HCT116 (cell line): ENCODE results near the gene RFPL1. TPM values are rescaled to one million over a fixed set of nuclear protein-coding genes. Genes with fewer than 3 reads are reported as not detected.
A peak's percentile ranks its signal among the peaks of the same experiment; 100 is the strongest.

Experiments
- ATAC-seq: fragments of 200-7000 bp; cut with Tn5 transposase; 2 replicates; pipeline ENCODE4 v1.9.1; 2020; ENCODE audit warnings: mild to moderate bottlenecking, moderate library complexity
- BruUV-seq: library from RNA; stranded (reverse); fragments of 400-500 nt; replicated peaks from 2 replicates; lab custom pipeline; 2021; lab: Mats Ljungman, UMichigan
- CTCF ChIA-PET: fragments of 300-600 bp; sonication (Branson Sonifier 250); formaldehyde crosslinking; loops from one replicate; lab custom pipeline; 2021; ENCODE audit warnings: antibody characterized with exemption; lab: Charles Lee
- POLR2A ChIA-PET: fragments of 300-600, 350-600 bp; sonication (Branson Sonifier 250); formaldehyde crosslinking; loops from one replicate; lab custom pipeline; 2021; ENCODE audit warnings: antibody characterized with exemption; lab: Charles Lee
- RAD21 ChIA-PET, 2 experiments: fragments of 300-600 bp; sonication (Branson Sonifier 250); formaldehyde crosslinking; loops; one replicate each; lab custom pipeline; 2023; ENCODE audit warnings: low total read pairs in 2 of 2; ENCODE audit not compliant: uncharacterized antibody in 2 of 2, unreplicated experiment in 2 of 2, low non-redundant PET in 1 of 2; lab: Charles Lee
- DNase-seq: peaks from one replicate; pipeline ENCODE4 v3.0.0-alpha.2; 2010; ENCODE audit warnings: low read depth, low spot score
- H2AFZ ChIP-seq: fragments of 200-600 bp; shearing (Covaris generic), sonication (generic); 2 replicates; pipeline ENCODE4 v1.6.1; 2017; ENCODE audit warnings: low read depth, mixed run types, mixed read lengths, antibody characterized with exemption, low read length; ENCODE audit not compliant: poor library complexity, severe bottlenecking
- H3K27ac ChIP-seq: 2 replicates; pipeline ENCODE4 v1.5.1; 2012; ENCODE audit warnings: low read depth, low read length
- H3K27me3 ChIP-seq: fragments of 200-600 bp; sonication (generic); 2 replicates; pipeline ENCODE4 v1.6.1; 2016; ENCODE audit warnings: mixed run types, low read length, mixed read lengths; ENCODE audit not compliant: insufficient read depth
- H3K36me3 ChIP-seq, 2 experiments: fragments of 200-500 bp in 1 of 2; fragments of 200-600 bp in 1 of 2; sonication (Bioruptor generic) in 1 of 2; sonication (generic) in 1 of 2; 2 replicates each; pipeline versions ENCODE4 v1.5.1 to v1.6.1; 2014 to 2016; ENCODE audit warnings: low read length in 2 of 2, inconsistent platforms in 1 of 2, mixed read lengths in 1 of 2, mixed run types in 1 of 2; ENCODE audit not compliant: insufficient read depth in 2 of 2, control insufficient read depth in 1 of 2
- H3K4me1 ChIP-seq, 2 experiments: fragments of 200-600 bp in 1 of 2; sonication (generic) in 1 of 2; 2 replicates each; pipeline versions ENCODE4 v1.5.1 to v1.6.1; 2012 to 2017; ENCODE audit warnings: low read length in 2 of 2, inconsistent platforms in 1 of 2, mild to moderate bottlenecking in 1 of 2, mixed read lengths in 1 of 2, mixed run types in 1 of 2, moderate library complexity in 1 of 2; ENCODE audit not compliant: insufficient read depth in 2 of 2, control insufficient read depth in 1 of 2
- H3K4me2 ChIP-seq: fragments of 200-600 bp; sonication (generic); 2 replicates; pipeline ENCODE4 v1.6.1; 2017; ENCODE audit warnings: mixed run types, low read length, mixed read lengths
- H3K4me3 ChIP-seq, 2 experiments: fragments of 200-600 bp in 1 of 2; sonication (generic) in 1 of 2; replicated peaks in 1 of 2; 2 replicates each; pipeline ENCODE4 v1.5.1; 2011 to 2016; ENCODE audit warnings: low read length in 2 of 2, control low read depth in 1 of 2, low read depth in 1 of 2, mild to moderate bottlenecking in 1 of 2, mixed read lengths in 1 of 2, mixed run types in 1 of 2
- H3K79me2 ChIP-seq: fragments of 200-600 bp; sonication (generic); 2 replicates; pipeline ENCODE4 v1.6.1; 2017; ENCODE audit warnings: mild to moderate bottlenecking, mixed run types, low read length, moderate library complexity, mixed read lengths; ENCODE audit not compliant: insufficient read depth
- H3K9ac ChIP-seq: fragments of 200-600 bp; sonication (generic); 2 replicates; pipeline ENCODE4 v1.6.1; 2016; ENCODE audit warnings: low read length, mixed read lengths
- H3K9me2 ChIP-seq: fragments of 200-600 bp; sonication (generic), shearing (Covaris generic); 2 replicates; pipeline ENCODE4 v1.6.1; 2017; ENCODE audit warnings: mixed run types, mild to moderate bottlenecking, moderate library complexity; ENCODE audit not compliant: insufficient read depth
- H3K9me3 ChIP-seq, 2 experiments: fragments of 200-500 bp in 1 of 2; fragments of 200-600 bp in 1 of 2; sonication (Bioruptor generic) in 1 of 2; sonication (generic) in 1 of 2; 2 replicates each; pipeline ENCODE4 v1.6.1; 2014 to 2017; ENCODE audit warnings: low read length in 2 of 2, mixed read lengths in 2 of 2, inconsistent platforms in 1 of 2, low read depth in 1 of 2, mild to moderate bottlenecking in 1 of 2, mixed run types in 1 of 2, moderate library complexity in 1 of 2; ENCODE audit not compliant: control insufficient read depth in 1 of 2, insufficient read depth in 1 of 2
- H4K20me1 ChIP-seq: fragments of 200-600 bp; sonication (generic), shearing (Covaris generic); 2 replicates; pipeline ENCODE4 v1.6.1; 2017; ENCODE audit warnings: mixed run types, mild to moderate bottlenecking, moderate library complexity; ENCODE audit not compliant: insufficient read depth
- CBX3 ChIP-seq: IDR thresholded peaks from 2 replicates; pipeline ENCODE4 v1.6.1; 2012; ENCODE audit warnings: low read depth
- FOSL1 ChIP-seq: IDR thresholded peaks from 2 replicates; pipeline ENCODE4 v1.6.1; 2012; ENCODE audit warnings: low read depth
- RAD21 ChIP-seq: IDR thresholded peaks from 2 replicates; pipeline ENCODE4 v1.6.1; 2012; ENCODE audit warnings: low read depth, mild to moderate bottlenecking
- SIN3A ChIP-seq: IDR thresholded peaks from 2 replicates; pipeline ENCODE4 v1.6.1; 2012; ENCODE audit warnings: low read depth
- SP1 ChIP-seq: IDR thresholded peaks from 2 replicates; pipeline ENCODE4 v1.6.1; 2012; ENCODE audit warnings: low read depth
- TCF7L2 ChIP-seq: IDR thresholded peaks from 2 replicates; pipeline ENCODE4 v1.7.0; 2011; ENCODE audit warnings: borderline replicate concordance, inconsistent platforms; ENCODE audit not compliant: insufficient read depth, insufficient read length; ENCODE audit errors: extremely low read depth
- ZNF274 ChIP-seq: fragments of 200-500 bp; sonication (Bioruptor generic); IDR thresholded peaks from 2 replicates; pipeline ENCODE4 v1.6.1; 2014; ENCODE audit warnings: mild to moderate bottlenecking, low read depth, low read length, inconsistent platforms
- intact Hi-C: fragments of 100-400 bp; cut with micrococcal nuclease; formaldehyde crosslinking; loops from 2 replicates; pipeline ENCODE4 v1.10.0; 2022
- total RNA-seq: library from RNA; stranded (reverse); gene quantifications from one replicate; pipeline ENCODE4 v1.2.1, GENCODE V29; 2021; ENCODE audit not compliant: unreplicated experiment
- TF ChIP-seq, protein P1 (sequence below): IDR thresholded peaks from 2 replicates; pipeline ENCODE4 v1.6.1; 2011; ENCODE audit warnings: mild to moderate bottlenecking, low read length, moderate library complexity; ENCODE audit not compliant: insufficient replicate concordance; ENCODE audit errors: extremely low read depth
- TF ChIP-seq, protein P2 (sequence below): IDR thresholded peaks from 2 replicates; pipeline ENCODE4 v1.6.1; 2012; ENCODE audit warnings: low read depth

RFPL1 gene
- total RNA-seq, 1 experiment from 2014 or later: not detected

GRCh38 chr22:29469755-29470154 is 31.4 kb downstream of the RFPL1 start:
- H3K79me2 ChIP-seq: no peaks in the 10 kb centered on the region
- no peak for DNase-seq
- POLR2A ChIA-PET: no interaction called here
- H3K9ac ChIP-seq: peak overlapping the region; percentile 55
- intact Hi-C loops: no loop called here
- RAD21 ChIA-PET: no interaction called here
- no peaks in the 10 kb centered on the region for H3K9me3 ChIP-seq
- H3K9me2 ChIP-seq: no peaks in the 10 kb centered on the region
- H3K27me3 ChIP-seq: no peaks in the 10 kb centered on the region
- BruUV-seq: no TSS peak
- no peaks in the 10 kb centered on the region for H3K36me3 ChIP-seq
- CTCF ChIA-PET: interaction anchor here (1.3 kb wide), 1 partner anchor 10 kb away, joined by 3 read pairs; no protein-coding TSS in a partner anchor
- TF ChIP-seq FOSL1 (no peak), TCF7L2 (no peak), CBX3 (no peak), RAD21 (no peak), ZNF274 (no peak), SP1 (no peak), SIN3A (no peak)
- TF ChIP-seq, protein P1, sequence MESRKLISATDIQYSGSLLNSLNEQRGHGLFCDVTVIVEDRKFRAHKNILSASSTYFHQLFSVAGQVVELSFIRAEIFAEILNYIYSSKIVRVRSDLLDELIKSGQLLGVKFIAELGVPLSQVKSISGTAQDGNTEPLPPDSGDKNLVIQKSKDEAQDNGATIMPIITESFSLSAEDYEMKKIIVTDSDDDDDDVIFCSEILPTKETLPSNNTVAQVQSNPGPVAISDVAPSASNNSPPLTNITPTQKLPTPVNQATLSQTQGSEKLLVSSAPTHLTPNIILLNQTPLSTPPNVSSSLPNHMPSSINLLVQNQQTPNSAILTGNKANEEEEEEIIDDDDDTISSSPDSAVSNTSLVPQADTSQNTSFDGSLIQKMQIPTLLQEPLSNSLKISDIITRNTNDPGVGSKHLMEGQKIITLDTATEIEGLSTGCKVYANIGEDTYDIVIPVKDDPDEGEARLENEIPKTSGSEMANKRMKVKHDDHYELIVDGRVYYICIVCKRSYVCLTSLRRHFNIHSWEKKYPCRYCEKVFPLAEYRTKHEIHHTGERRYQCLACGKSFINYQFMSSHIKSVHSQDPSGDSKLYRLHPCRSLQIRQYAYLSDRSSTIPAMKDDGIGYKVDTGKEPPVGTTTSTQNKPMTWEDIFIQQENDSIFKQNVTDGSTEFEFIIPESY: no peak
- TF ChIP-seq, protein P2, sequence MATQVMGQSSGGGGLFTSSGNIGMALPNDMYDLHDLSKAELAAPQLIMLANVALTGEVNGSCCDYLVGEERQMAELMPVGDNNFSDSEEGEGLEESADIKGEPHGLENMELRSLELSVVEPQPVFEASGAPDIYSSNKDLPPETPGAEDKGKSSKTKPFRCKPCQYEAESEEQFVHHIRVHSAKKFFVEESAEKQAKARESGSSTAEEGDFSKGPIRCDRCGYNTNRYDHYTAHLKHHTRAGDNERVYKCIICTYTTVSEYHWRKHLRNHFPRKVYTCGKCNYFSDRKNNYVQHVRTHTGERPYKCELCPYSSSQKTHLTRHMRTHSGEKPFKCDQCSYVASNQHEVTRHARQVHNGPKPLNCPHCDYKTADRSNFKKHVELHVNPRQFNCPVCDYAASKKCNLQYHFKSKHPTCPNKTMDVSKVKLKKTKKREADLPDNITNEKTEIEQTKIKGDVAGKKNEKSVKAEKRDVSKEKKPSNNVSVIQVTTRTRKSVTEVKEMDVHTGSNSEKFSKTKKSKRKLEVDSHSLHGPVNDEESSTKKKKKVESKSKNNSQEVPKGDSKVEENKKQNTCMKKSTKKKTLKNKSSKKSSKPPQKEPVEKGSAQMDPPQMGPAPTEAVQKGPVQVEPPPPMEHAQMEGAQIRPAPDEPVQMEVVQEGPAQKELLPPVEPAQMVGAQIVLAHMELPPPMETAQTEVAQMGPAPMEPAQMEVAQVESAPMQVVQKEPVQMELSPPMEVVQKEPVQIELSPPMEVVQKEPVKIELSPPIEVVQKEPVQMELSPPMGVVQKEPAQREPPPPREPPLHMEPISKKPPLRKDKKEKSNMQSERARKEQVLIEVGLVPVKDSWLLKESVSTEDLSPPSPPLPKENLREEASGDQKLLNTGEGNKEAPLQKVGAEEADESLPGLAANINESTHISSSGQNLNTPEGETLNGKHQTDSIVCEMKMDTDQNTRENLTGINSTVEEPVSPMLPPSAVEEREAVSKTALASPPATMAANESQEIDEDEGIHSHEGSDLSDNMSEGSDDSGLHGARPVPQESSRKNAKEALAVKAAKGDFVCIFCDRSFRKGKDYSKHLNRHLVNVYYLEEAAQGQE: no peak
- TF ChIP-seq, all 23 proteins: peak for 0
- Histone ChIP-seq H3K4me1 (peaks cover 12 to 25% of the 10 kb centered on the region in 2 experiments), H2AFZ (peak overlapping the region; percentile 59), H3K27ac (peak overlapping the region; percentile 28; the same call in 1 of the 2 replicates), H4K20me1 (no peaks in the 10 kb centered on the region), H3K4me2 (peak overlapping the region; percentile 97), H3K4me3 (peak overlapping the region; percentile 45 to 62)
- peak; percentile 32 for ATAC-seq
